ENCODE data around the gene CARD11. TPM values are rescaled to one million over a fixed set of nuclear protein-coding genes. Genes with fewer than 3 reads are reported as not detected.

CARD11 gene
- total and polyA plus RNA-seq, 2 of the 4 experiments (the other 2 are of a cell fraction): 0.18 to 0.26 TPM

DNA sequence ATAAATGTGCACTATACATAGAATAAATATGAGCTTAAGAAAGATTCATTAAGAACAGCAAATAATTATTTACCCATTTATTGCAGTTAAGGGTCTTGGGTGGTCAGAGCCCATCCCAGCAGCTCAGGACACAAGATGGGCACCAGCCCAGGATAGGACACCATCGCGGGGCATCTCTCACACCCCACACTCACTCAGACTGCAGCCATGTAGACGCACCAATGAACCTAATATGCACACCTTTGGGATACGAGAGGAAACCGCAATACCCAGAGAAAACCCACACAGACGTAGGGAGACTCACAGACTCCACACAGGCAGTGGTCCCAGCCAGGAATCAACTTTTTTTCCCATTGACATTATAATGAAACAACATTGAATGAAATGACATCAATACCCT is 36.0 kb downstream of the CARD11 start:
- no TSS peak for BruUV-seq (replicated peaks)
- Histone ChIP-seq H3K14ac (replicated peaks; ENCODE audit: low read depth, low read length) (no peak overlapping the region), H3K23ac (ENCODE audit: low read depth, low read length) (no peak overlapping the region), H3K9me1 (ENCODE audit: insufficient read depth, low read length) (no peaks in the 10 kb centered on the region), H3K56ac (ENCODE audit: extremely low read depth, insufficient read depth, low read length) (no peak overlapping the region), H2BK15ac (ENCODE audit: low read depth, low read length) (no peak overlapping the region), H3K79me1 (ENCODE audit: low read depth in 1 of 2, low read length in 2 of 2) (no peaks in the 10 kb centered on the region), H2AK9ac (replicated peaks; ENCODE audit: low read depth, low read length, poor library complexity) (no peak overlapping the region), H3K27ac (ENCODE audit: insufficient read depth, low read length) (no peak overlapping the region), H3K36me3 (ENCODE audit: control insufficient read depth, insufficient read depth, low read length) (no peaks in the 10 kb centered on the region), H2AFZ (replicated peaks; ENCODE audit: low read length, poor library complexity) (no peak overlapping the region), H2BK20ac (ENCODE audit: low read depth, low read length) (no peak overlapping the region), H3K4me2 (ENCODE audit: low read depth, low read length) (no peak overlapping the region), H3K4me3 (ENCODE audit: insufficient read depth, low read depth, low read length) (no peak overlapping the region), H2BK120ac (ENCODE audit: low read depth, low read length) (no peak overlapping the region), H4K91ac (ENCODE audit: insufficient read depth, low read depth, low read length) (no peak overlapping the region), H3K9ac (ENCODE audit: low read depth, low read length) (no peak overlapping the region), H2AK5ac (ENCODE audit: low read depth, low read length) (no peak overlapping the region), H4K5ac (ENCODE audit: low read depth, low read length) (no peak overlapping the region), H3K4ac (ENCODE audit: low read depth, low read length) (no peak overlapping the region), H3K4me1 (ENCODE audit: control insufficient read depth, insufficient read depth, low read length) (no peaks in the 10 kb centered on the region), H3K9me3 (ENCODE audit: control insufficient read depth, insufficient read depth, low read length) (no peaks in the 10 kb centered on the region), H4K8ac (ENCODE audit: low read depth in 2 of 2, low read length in 2 of 2) (no peak overlapping the region), H2BK5ac (ENCODE audit: low read depth, low read length, poor library complexity, severe bottlenecking) (no peak overlapping the region), H4K20me1 (ENCODE audit: insufficient read depth, low read length) (no peaks in the 10 kb centered on the region), H3K18ac (ENCODE audit: low read depth, low read length) (no peak overlapping the region), H3K27me3 (ENCODE audit: control insufficient read depth, insufficient read depth, low read length) (no peaks in the 10 kb centered on the region)
- in situ Hi-C loops (cut with MboI; ENCODE audit: low sequenced_read_pairs) (no loop called here), intact Hi-C loops (cut with micrococcal nuclease) (no loop called here), dilution Hi-C loops (cut with HindIII; ENCODE audit: low sequenced_read_pairs, unreplicated experiment) (no loop called here)
- no peak for TF ChIP-seq FOS (IDR thresholded peaks at IDR 0.05; ENCODE audit: low read depth, low read length)
- TF ChIP-seq MAZ (IDR thresholded peaks at IDR 0.05; ENCODE audit: borderline replicate concordance, low read depth, low read length): no peak
- TF ChIP-seq, protein P1, sequence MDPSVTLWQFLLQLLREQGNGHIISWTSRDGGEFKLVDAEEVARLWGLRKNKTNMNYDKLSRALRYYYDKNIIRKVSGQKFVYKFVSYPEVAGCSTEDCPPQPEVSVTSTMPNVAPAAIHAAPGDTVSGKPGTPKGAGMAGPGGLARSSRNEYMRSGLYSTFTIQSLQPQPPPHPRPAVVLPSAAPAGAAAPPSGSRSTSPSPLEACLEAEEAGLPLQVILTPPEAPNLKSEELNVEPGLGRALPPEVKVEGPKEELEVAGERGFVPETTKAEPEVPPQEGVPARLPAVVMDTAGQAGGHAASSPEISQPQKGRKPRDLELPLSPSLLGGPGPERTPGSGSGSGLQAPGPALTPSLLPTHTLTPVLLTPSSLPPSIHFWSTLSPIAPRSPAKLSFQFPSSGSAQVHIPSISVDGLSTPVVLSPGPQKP (IDR thresholded peaks at IDR 0.05; ENCODE audit: borderline replicate concordance, low read depth, low read length): no peak
- TF ChIP-seq, protein P2, sequence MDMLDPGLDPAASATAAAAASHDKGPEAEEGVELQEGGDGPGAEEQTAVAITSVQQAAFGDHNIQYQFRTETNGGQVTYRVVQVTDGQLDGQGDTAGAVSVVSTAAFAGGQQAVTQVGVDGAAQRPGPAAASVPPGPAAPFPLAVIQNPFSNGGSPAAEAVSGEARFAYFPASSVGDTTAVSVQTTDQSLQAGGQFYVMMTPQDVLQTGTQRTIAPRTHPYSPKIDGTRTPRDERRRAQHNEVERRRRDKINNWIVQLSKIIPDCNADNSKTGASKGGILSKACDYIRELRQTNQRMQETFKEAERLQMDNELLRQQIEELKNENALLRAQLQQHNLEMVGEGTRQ (IDR thresholded peaks at IDR 0.05; ENCODE audit: low read depth, low read length): no peak
- TF ChIP-seq NFE2L2 (IDR thresholded peaks at IDR 0.05; ENCODE audit: low read depth, low read length): no peak
- TF ChIP-seq RFX5 (IDR thresholded peaks at IDR 0.05; ENCODE audit: low read depth, low read length): no peak
- TF ChIP-seq CHD1 (IDR thresholded peaks at IDR 0.05; ENCODE audit: low read depth, low read length): no peak
- TF ChIP-seq CEBPB (IDR thresholded peaks at IDR 0.05; ENCODE audit: low read depth, low read length): no peak
- TF ChIP-seq SMC3 (IDR thresholded peaks at IDR 0.05; ENCODE audit: low read depth, low read length): no peak
- no peak for TF ChIP-seq BHLHE40 (IDR thresholded peaks at IDR 0.05; ENCODE audit: low read depth, low read length)
- TF ChIP-seq, protein P3, sequence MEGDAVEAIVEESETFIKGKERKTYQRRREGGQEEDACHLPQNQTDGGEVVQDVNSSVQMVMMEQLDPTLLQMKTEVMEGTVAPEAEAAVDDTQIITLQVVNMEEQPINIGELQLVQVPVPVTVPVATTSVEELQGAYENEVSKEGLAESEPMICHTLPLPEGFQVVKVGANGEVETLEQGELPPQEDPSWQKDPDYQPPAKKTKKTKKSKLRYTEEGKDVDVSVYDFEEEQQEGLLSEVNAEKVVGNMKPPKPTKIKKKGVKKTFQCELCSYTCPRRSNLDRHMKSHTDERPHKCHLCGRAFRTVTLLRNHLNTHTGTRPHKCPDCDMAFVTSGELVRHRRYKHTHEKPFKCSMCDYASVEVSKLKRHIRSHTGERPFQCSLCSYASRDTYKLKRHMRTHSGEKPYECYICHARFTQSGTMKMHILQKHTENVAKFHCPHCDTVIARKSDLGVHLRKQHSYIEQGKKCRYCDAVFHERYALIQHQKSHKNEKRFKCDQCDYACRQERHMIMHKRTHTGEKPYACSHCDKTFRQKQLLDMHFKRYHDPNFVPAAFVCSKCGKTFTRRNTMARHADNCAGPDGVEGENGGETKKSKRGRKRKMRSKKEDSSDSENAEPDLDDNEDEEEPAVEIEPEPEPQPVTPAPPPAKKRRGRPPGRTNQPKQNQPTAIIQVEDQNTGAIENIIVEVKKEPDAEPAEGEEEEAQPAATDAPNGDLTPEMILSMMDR (conservative IDR thresholded peaks at IDR 0.05; ENCODE audit: low read depth, low read length): no peak
- no peak for TF ChIP-seq RCOR1 (IDR thresholded peaks at IDR 0.05; ENCODE audit: insufficient replicate concordance, low read length)
- no peak for TF ChIP-seq POLR2A (IDR thresholded peaks at IDR 0.05; ENCODE audit: low read depth, low read length)
- TF ChIP-seq MAFK (IDR thresholded peaks at IDR 0.05; ENCODE audit: low read depth, low read length): no peak
- no peak for TF ChIP-seq RAD21 (IDR thresholded peaks at IDR 0.05; ENCODE audit: low read length)
- no CpG with 5 or more reads among the region's 6 CpGs for WGBS, 2 experiments (ENCODE audit: extremely low coverage in 2 of 2, insufficient read length in 1 of 2)
- ATAC-seq (ENCODE audit: low read depth) (no peak), DNase-seq (no peak)
- POLR2A ChIA-PET (ENCODE audit: unreplicated experiment): no interaction called here
- CTCF ChIA-PET: no interaction called here

Data from IMR-90 (cell line).